RKO (cell line): ENCODE measurements around the gene ERICH4.
"Not testable (repeated sequence)": the region's sequence is repeated elsewhere in the genome, so short reads cannot be mapped to it uniquely, and the experiment has no call there.

Source experiments
- DNase-seq: peaks from one replicate; pipeline ENCODE4 v3.0.0-alpha.2; 2016; ENCODE audit warnings: low spot score

ERICH4 gene

GRCh38 chr19:41442473-41443355 lies at the start of gene ERICH4:
TSS of gene ERICH4 (plus strand) at chr19:41443156. CDS start at chr19:41443170, 14 bp downstream.
- no peak for DNase-seq

GRCh38 chr19:41395355-41395754 lies 47.6 kb upstream of the ERICH4 start:
- no peak for DNase-seq

- DNase-seq: peak; percentile 100
These were observed 45.6 kb upstream of the ERICH4 start, which contains the start of the genes BCKDHA and EXOSC5 for GRCh38 chr19:41397086-41398049. TSS of gene BCKDHA (plus strand) at chr19:41397818. CDS start at chr19:41397828, 10 bp downstream. TSS of gene EXOSC5 (minus strand) at chr19:41397359. CDS start at chr19:41397328, 31 bp downstream.

- DNase-seq: peak; percentile 18
These were observed 44.9 kb upstream of the ERICH4 start for GRCh38 chr19:41398050-41398418.

- no peak for DNase-seq
These were observed 44.4 kb upstream of the ERICH4 start for GRCh38 chr19:41398598-41398997.

- DNase-seq: no peak
These were observed 43.9 kb upstream of the ERICH4 start for GRCh38 chr19:41399091-41399490.

- DNase-seq: no peak
These were observed 43.4 kb upstream of the ERICH4 start for GRCh38 chr19:41399525-41399924.

GRCh38 chr19:41401483-41401882 lies 41.5 kb upstream of the ERICH4 start:
- DNase-seq: no peak

GRCh38 chr19:41402010-41402409 lies 40.9 kb upstream of the ERICH4 start:
- DNase-seq: no peak

- DNase-seq: no peak
These were observed 39.6 kb upstream of the ERICH4 start for GRCh38 chr19:41403181-41403970.

- DNase-seq: no peak
These were observed 37.2 kb upstream of the ERICH4 start for GRCh38 chr19:41405776-41406175.

- no peak for DNase-seq
These were observed 35.7 kb upstream of the ERICH4 start for GRCh38 chr19:41407271-41407670.

GRCh38 chr19:41408256-41408655 lies 34.7 kb upstream of the ERICH4 start:
- no peak for DNase-seq

- DNase-seq: not testable (repeated sequence)
These were observed 34.1 kb upstream of the ERICH4 start for GRCh38 chr19:41408846-41409245.

- no peak for DNase-seq
These were observed 33.7 kb upstream of the ERICH4 start for GRCh38 chr19:41409288-41409687.

GRCh38 chr19:41410336-41411054 lies 32.5 kb upstream of the ERICH4 start:
- no peak for DNase-seq

- DNase-seq: no peak
These were observed 31.6 kb upstream of the ERICH4 start for GRCh38 chr19:41411100-41411967.

- no peak for DNase-seq
These were observed 31.0 kb upstream of the ERICH4 start for GRCh38 chr19:41411968-41412265.

- no peak for DNase-seq
These were observed 30.0 kb upstream of the ERICH4 start for GRCh38 chr19:41412953-41413352.

GRCh38 chr19:41413947-41414346 lies 29.0 kb upstream of the ERICH4 start:
- no peak for DNase-seq
